Mucosa of stomach (tissue), 1 donor: ENCODE data around the gene FBXW9.
"Not testable (repeated sequence)": the region's sequence is repeated elsewhere in the genome, so short reads cannot be mapped to it uniquely, and the experiment has no call there.

Source experiments
- H3K27me3 ChIP-seq: one replicate; pipeline ENCODE4 v1.7.0; 2013; ENCODE audit warnings: mild to moderate bottlenecking, low read length; ENCODE audit not compliant: control insufficient read depth, insufficient read depth
- H3K36me3 ChIP-seq: one replicate; pipeline ENCODE4 v1.7.0; 2013; ENCODE audit warnings: low read length; ENCODE audit not compliant: control insufficient read depth, insufficient read depth
- H3K4me1 ChIP-seq: one replicate; pipeline ENCODE4 v1.7.0; 2013; ENCODE audit warnings: mild to moderate bottlenecking, low read length; ENCODE audit not compliant: control insufficient read depth, insufficient read depth
- H3K4me3 ChIP-seq: one replicate; pipeline ENCODE4 v1.7.0; 2013; ENCODE audit warnings: low read length
- H3K9ac ChIP-seq: one replicate; pipeline ENCODE4 v1.7.0; 2013; ENCODE audit warnings: mild to moderate bottlenecking, low read length, moderate library complexity
- H3K9me3 ChIP-seq: one replicate; pipeline ENCODE4 v1.7.0; 2013; ENCODE audit warnings: mild to moderate bottlenecking, low read length, moderate library complexity; ENCODE audit not compliant: control insufficient read depth
- donor health status: Pancreatic carcinoma.

FBXW9 gene

GRCh38 chr19:12692960-12693359 is 3.5 kb downstream of the FBXW9 start:
- Histone ChIP-seq H3K9ac (no peak overlapping the region), H3K36me3 (no peaks in the 10 kb centered on the region), H3K4me3 (no peak overlapping the region), H3K4me1 (peaks cover 15% of the 10 kb centered on the region), H3K9me3 (no peaks in the 10 kb centered on the region), H3K27me3 (no peaks in the 10 kb centered on the region)

- Histone ChIP-seq H3K4me3 (no peak overlapping the region), H3K4me1 (no peaks in the 10 kb centered on the region), H3K27me3 (no peaks in the 10 kb centered on the region), H3K36me3 (no peaks in the 10 kb centered on the region), H3K9me3 (no peaks in the 10 kb centered on the region), H3K9ac (no peak overlapping the region)
Measured at GRCh38 chr19:12689581-12690216, 6.7 kb downstream of the FBXW9 start.

GRCh38 chr19:12689012-12689411 is 7.4 kb downstream of the FBXW9 start:
- Histone ChIP-seq H3K27me3 (no peaks in the 10 kb centered on the region), H3K4me1 (no peaks in the 10 kb centered on the region), H3K4me3 (no peak overlapping the region)

GRCh38 chr19:12687496-12688196 is 8.8 kb downstream of the FBXW9 start, which contains the start of gene GNG14:
Gene GNG14 (plus strand): TSS chr19:12687998. CDS start chr19:12688049, 51 bp downstream.
- no peaks in the 10 kb centered on the region for H3K27me3 ChIP-seq
- H3K36me3 ChIP-seq = no peaks in the 10 kb centered on the region
- no peaks in the 10 kb centered on the region for H3K4me1 ChIP-seq
- H3K9ac ChIP-seq = peak within 1 kb of the TSS; percentile 25
- H3K4me3 ChIP-seq = no peak within 1 kb of the TSS
- no peaks in the 10 kb centered on the region for H3K9me3 ChIP-seq

More at GRCh38 chr19:12689012-12689411, 7.4 kb downstream of the FBXW9 start:
- Histone ChIP-seq H3K9ac (no peak overlapping the region), H3K36me3 (no peaks in the 10 kb centered on the region), H3K9me3 (no peaks in the 10 kb centered on the region)

GRCh38 chr19:12685831-12686230 is 10.6 kb downstream of the FBXW9 start:
- H3K4me3 ChIP-seq = no peak overlapping the region
- H3K4me1 ChIP-seq = no peaks in the 10 kb centered on the region
- H3K36me3 ChIP-seq = no peaks in the 10 kb centered on the region
- H3K9me3 ChIP-seq = no peaks in the 10 kb centered on the region
- H3K27me3 ChIP-seq = no peaks in the 10 kb centered on the region
- H3K9ac ChIP-seq = no peak overlapping the region

- Histone ChIP-seq H3K4me3 (peak within 1 kb of the TSS; percentile 99), H3K36me3 (peaks cover 10% of the 10 kb centered on the region), H3K9ac (peak within 1 kb of the TSS; percentile 91), H3K9me3 (no peaks in the 10 kb centered on the region), H3K27me3 (no peaks in the 10 kb centered on the region), H3K4me1 (no peaks in the 10 kb centered on the region)
Measured at GRCh38 chr19:12681074-12681987, 15.1 kb downstream of the FBXW9 start, which contains the start of gene DHPS. Gene DHPS (minus strand): TSS chr19:12681880. CDS start chr19:12681766, 114 bp downstream.

DNA sequence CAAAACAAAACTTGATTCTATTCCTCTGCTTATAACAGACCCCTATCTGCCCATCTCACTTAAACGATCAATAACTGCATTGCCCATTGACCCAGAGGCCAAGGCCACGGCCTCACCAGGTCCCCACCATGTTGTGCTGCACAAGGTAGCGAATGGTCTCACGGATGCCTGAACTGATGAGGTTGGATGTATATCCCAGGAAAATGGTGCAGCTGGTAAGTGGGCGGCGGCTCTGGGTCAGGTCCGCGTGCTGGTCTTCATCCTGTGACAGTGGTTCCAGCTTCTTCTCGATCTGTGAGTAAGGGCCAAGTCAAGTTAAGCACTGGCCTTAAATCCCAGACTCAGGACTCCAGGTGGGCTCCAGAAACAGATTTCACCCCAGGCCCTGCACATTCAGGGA is 16.4 kb downstream of the FBXW9 start:
- Histone ChIP-seq H3K4me3 (no peak overlapping the region), H3K9ac (no peak overlapping the region), H3K9me3 (no peaks in the 10 kb centered on the region), H3K4me1 (no peaks in the 10 kb centered on the region), H3K36me3 (peaks cover 16% of the 10 kb centered on the region), H3K27me3 (no peaks in the 10 kb centered on the region)

DNA sequence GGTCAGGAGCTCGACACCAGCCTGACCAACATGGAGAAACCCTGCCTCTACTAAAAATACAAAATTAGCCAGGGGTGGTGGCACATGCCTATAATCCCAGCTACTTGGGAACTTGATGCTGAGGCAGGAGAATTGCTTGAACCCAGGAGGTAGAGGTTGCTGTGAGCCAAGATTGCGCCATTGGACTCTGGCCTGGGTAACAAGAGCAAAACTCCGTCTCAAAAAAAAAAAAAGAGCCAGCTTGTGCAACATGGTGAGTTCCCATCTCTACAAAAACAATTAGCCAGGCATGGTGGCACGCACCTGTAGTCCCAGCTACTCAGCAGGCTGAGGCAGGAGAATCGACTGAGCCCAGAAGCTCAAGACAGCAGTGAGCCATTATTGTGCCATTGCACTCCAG is 18.4 kb downstream of the FBXW9 start:
- H3K9ac ChIP-seq, H3K27me3 ChIP-seq, H3K4me1 ChIP-seq, H3K9me3 ChIP-seq, H3K4me3 ChIP-seq: not testable (repeated sequence)
- peaks cover 16% of the 10 kb centered on the region for H3K36me3 ChIP-seq

DNA sequence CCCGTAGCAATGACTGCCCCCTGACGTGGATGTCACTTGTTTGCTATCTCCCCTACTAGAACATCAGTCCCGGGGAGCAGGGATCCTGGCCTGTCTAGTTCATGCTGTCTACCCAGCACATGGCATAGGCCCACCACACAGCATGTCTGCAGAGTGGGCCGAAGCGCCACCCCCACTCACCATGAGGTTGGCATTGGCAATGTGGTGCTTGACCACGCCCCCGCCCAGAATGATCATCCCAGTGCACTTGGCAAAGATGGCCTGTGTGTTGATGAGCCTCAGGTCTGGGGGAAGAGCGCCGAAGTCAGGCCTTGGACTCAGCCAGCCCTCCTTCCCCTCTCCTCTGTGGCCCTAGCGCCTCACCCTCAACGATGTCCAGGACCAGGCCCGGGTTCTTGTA is 19.5 kb downstream of the FBXW9 start:
- H3K4me3 ChIP-seq = no peak overlapping the region
- no peaks in the 10 kb centered on the region for H3K9me3 ChIP-seq
- no peak overlapping the region for H3K9ac ChIP-seq
- peaks cover 16% of the 10 kb centered on the region for H3K36me3 ChIP-seq
- no peaks in the 10 kb centered on the region for H3K27me3 ChIP-seq
- H3K4me1 ChIP-seq = no peaks in the 10 kb centered on the region

DNA sequence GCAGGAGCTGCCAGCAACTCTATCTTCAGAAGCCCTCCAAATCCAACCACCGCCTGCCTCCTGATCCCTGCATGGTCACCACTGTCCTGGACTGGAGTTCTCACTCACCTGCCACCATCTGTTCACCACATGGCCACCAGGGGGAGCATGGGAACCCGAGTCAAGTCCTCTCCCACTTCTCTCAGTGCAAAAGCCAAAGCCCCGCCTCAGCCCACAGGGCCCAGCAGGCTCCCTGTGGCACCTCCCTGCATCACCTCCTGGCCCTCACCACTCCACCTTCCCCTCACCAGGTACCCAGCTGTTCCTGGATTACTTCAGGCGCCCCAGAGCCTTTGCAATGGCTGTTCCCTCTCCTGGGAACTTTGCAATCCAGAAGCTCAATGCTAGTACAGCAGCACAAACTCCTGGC is 20.0 kb downstream of the FBXW9 start:
- peaks cover 16% of the 10 kb centered on the region for H3K36me3 ChIP-seq
- no peak overlapping the region for H3K4me3 ChIP-seq
- no peak overlapping the region for H3K9ac ChIP-seq
- no peaks in the 10 kb centered on the region for H3K27me3 ChIP-seq
- no peaks in the 10 kb centered on the region for H3K9me3 ChIP-seq
- no peaks in the 10 kb centered on the region for H3K4me1 ChIP-seq

- Histone ChIP-seq H3K4me3 (no peak overlapping the region), H3K9ac (no peak overlapping the region), H3K4me1 (no peaks in the 10 kb centered on the region), H3K36me3 (peaks cover 16% of the 10 kb centered on the region), H3K27me3 (no peaks in the 10 kb centered on the region), H3K9me3 (no peaks in the 10 kb centered on the region)
Measured at GRCh38 chr19:12675940-12676339, 20.5 kb downstream of the FBXW9 start.

- Histone ChIP-seq H3K4me3 (no peak overlapping the region), H3K4me1 (peaks cover 4% of the 10 kb centered on the region), H3K36me3 (peaks cover 16% of the 10 kb centered on the region), H3K9me3 (no peaks in the 10 kb centered on the region), H3K9ac (no peak overlapping the region), H3K27me3 (no peaks in the 10 kb centered on the region)
Measured at GRCh38 chr19:12675399-12675798, 21.0 kb downstream of the FBXW9 start.
